MM.1S (cell line): Measurements from ENCODE around the gene RAB9B.

ENCODE experiments used
- EZH2 ChIP-seq: fragments of 300-600 bp; sonication (generic); optimal IDR thresholded peaks from 2 replicates; pipeline ENCODE3; 2017; ENCODE audit warnings: low read depth, mild to moderate bottlenecking, antibody characterized with exemption, low read length, mixed read lengths
- EZH2phosphoT487 ChIP-seq: fragments of 300-600 bp; sonication (generic); IDR thresholded peaks from 2 replicates; pipeline ENCODE4 v1.6.1; 2018; ENCODE audit warnings: antibody characterized with exemption, low read length
- TF ChIP-seq, protein P1 (sequence below): fragments of 300-600 bp; sonication (generic); IDR thresholded peaks from 2 replicates; pipeline ENCODE4 v1.5.1; 2016; ENCODE audit warnings: antibody characterized with exemption, low read length, mixed read lengths

DNA sequence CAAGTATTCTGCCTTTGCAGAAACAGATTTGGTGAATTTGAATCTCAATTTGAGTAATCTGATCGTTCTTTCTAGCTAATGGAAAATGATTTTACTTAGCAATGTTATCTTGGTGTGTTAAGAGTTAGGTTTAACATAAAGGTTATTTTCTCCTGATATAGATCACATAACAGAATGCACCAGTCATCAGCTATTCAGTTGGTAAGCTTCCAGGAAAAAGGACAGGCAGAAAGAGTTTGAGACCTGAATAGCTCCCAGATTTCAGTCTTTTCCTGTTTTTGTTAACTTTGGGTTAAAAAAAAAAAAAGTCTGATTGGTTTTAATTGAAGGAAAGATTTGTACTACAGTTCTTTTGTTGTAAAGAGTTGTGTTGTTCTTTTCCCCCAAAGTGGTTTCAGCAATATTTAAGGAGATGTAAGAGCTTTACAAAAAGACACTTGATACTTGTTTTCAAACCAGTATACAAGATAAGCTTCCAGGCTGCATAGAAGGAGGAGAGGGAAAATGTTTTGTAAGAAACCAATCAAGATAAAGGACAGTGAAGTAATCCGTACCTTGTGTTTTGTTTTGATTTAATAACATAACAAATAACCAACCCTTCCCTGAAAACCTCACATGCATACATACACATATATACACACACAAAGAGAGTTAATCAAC lies 40.1 kb downstream of the RAB9B start:
- TF ChIP-seq, protein P1, sequence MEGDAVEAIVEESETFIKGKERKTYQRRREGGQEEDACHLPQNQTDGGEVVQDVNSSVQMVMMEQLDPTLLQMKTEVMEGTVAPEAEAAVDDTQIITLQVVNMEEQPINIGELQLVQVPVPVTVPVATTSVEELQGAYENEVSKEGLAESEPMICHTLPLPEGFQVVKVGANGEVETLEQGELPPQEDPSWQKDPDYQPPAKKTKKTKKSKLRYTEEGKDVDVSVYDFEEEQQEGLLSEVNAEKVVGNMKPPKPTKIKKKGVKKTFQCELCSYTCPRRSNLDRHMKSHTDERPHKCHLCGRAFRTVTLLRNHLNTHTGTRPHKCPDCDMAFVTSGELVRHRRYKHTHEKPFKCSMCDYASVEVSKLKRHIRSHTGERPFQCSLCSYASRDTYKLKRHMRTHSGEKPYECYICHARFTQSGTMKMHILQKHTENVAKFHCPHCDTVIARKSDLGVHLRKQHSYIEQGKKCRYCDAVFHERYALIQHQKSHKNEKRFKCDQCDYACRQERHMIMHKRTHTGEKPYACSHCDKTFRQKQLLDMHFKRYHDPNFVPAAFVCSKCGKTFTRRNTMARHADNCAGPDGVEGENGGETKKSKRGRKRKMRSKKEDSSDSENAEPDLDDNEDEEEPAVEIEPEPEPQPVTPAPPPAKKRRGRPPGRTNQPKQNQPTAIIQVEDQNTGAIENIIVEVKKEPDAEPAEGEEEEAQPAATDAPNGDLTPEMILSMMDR: no peak
- TF ChIP-seq EZH2 (no peak), EZH2phosphoT487 (no peak)
